Stimulated activated naive CD8-positive, alpha-beta T cell treated with anti-CD3 and anti-CD28 coated beads, Interleukin-15, Interleukin-2, amounts not matched to agents 100 U/mL and 50 U/mL, for 24 hours (primary cell): ENCODE data around the gene FRMD6.
A peak's percentile ranks its signal among the peaks of the same experiment; 100 is the strongest.
"Not testable (repeated sequence)": the region's sequence is repeated elsewhere in the genome, so short reads cannot be mapped to it uniquely, and the experiment has no call there.

Experiments
- ATAC-seq: fragments of 150-1000 bp; cut with Tn5 transposase; one replicate; pipeline ENCODE4 v1.10.0; 2021
- DNase-seq: peaks from one replicate; pipeline ENCODE4 v3.0.0; 2021

FRMD6 gene

GRCh38 chr14:51630987-51631386 lies 20.7 kb upstream of the FRMD6 start:
- DNase-seq (no peak), ATAC-seq (no peak)

GRCh38 chr14:51633298-51633697 lies 18.4 kb upstream of the FRMD6 start:
- not testable (repeated sequence) for DNase-seq, ATAC-seq

DNA sequence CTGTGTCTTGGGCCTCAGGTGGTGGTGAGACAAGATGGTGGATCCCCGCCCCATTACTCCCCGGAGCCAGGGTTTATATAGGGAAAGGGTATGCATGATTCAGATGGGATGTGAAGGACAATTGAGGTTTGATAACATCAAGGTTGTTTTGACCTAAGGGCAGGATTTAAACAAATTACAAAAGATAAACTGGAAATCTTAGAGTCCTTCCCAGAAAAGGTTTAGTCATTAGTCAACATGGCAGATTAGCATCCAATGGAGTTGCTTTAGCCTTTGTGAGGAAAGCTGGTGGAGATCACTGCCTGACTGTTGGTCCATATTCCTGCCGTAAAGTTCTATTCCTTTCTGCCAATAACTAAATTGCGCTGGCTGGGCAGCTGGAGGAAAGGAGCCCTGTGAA lies 15.6 kb upstream of the FRMD6 start:
- DNase-seq: no peak
- no peak for ATAC-seq

GRCh38 chr14:51638071-51638944 lies 13.4 kb upstream of the FRMD6 start:
- ATAC-seq (no peak), DNase-seq (no peak)

- DNase-seq (no peak), ATAC-seq (no peak)
Measured at GRCh38 chr14:51639668-51640316, 11.9 kb upstream of the FRMD6 start.

DNA sequence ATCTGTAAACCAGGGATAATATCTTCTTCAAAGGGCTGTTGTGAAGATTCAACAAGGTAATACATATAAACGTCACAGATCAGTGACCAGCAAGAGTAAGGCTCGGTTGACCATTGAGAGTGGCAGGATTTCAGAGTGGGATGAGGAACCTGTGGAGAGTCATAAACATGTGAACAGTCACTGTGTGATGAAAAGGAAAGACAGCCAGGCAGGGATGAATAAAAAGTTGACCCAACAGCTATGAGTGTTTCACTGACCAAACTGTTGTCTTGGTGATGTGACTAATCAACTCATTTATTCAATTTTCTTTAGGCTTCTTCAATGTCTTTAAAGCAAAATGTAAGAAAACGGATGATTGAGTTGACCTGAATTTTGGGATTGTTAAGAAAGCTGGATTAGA lies 8.6 kb upstream of the FRMD6 start:
- DNase-seq (no peak), ATAC-seq (no peak)

DNA sequence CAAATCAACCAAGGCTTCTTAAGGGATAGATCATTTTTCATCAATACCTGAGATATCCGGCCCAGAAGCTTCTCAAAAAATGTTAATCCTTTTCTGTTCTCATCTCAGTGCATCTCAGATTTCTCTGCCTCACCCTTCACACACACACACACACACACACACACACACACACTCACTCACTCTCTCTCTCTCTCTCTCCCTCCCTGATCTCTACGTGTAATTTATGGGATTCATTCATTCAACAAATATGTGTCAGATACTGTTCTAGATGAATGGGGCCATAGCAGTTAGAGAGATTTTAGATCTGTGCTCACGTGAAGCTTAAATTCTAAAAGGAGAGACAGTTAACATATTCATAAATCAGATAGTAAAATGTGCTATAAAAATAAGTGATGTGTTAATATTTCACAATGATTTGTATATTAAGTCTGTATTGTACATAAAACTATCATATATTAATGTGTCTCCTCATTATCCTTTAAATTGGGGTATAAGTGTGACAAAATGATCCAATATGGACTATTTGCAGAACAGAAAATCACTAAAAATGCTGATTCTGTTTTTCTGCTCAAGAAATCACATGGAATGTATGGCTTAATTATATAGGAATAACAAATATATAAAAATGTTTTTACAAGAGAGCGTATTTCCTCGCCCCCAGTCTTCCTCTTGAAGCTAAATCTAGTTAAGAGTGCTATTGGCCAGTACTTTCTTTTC lies 7.3 kb upstream of the FRMD6 start:
- DNase-seq: no peak
- no peak for ATAC-seq

DNA sequence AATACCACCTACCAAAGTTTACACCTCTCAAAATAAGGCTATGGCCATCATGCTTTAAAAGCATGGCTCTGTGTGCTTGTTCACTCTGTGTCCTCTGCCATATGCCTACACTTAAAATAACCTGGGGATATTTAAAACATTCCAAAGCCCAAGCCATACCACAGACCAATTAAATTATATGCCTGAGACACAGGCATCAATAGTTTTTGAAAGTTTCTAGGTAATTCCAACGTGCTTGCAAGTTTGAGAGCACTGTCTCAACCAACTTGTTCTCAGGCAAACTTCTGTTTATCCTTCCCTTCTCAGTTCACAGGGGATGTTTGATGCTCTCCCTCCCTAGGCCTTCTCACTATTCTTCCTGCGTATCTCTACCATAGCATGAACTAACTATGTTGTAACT lies 3.4 kb upstream of the FRMD6 start:
- DNase-seq: no peak
- ATAC-seq: no peak

GRCh38 chr14:51650716-51651387 lies 858 bp upstream of the FRMD6 start:
- ATAC-seq: no peak
- no peak for DNase-seq

- DNase-seq (no peak), ATAC-seq (peak; percentile 55)
Measured at GRCh38 chr14:51652168-51653078, 713 bp downstream of the FRMD6 start.

DNA sequence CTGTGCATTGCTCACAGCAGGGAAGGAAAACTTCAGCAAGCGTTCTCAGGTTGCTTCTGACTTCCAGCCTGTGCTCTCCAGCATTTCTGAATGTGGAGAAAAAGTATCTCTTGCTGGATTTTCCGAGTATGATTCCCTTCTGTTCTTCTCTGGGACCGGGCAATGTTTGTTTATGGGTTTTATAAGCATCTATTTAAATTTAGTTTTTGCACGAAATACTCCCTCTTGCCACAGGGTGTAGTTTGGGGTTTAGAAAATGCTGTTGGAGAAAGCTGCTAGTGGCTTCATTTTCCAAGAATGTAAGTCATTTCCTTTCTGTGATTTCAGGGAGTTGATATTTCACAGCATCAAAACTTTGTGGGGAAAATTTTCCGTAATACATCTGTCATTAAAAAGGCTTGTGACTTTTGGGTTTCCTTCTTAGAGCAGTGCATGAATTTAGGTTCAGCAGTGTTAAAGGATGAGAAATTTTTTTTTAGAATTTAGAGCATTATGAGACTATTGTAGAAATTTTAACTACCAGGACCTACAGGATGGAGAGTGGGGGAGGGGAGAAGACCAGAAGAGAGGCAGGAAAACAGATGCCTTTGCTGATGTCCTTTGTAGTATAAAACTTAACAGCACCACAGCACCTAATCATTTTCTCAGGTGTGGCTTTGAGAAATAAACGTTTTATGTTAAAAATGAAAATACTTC lies 1.5 kb downstream of the FRMD6 start:
- no peak for ATAC-seq
- no peak for DNase-seq

DNA sequence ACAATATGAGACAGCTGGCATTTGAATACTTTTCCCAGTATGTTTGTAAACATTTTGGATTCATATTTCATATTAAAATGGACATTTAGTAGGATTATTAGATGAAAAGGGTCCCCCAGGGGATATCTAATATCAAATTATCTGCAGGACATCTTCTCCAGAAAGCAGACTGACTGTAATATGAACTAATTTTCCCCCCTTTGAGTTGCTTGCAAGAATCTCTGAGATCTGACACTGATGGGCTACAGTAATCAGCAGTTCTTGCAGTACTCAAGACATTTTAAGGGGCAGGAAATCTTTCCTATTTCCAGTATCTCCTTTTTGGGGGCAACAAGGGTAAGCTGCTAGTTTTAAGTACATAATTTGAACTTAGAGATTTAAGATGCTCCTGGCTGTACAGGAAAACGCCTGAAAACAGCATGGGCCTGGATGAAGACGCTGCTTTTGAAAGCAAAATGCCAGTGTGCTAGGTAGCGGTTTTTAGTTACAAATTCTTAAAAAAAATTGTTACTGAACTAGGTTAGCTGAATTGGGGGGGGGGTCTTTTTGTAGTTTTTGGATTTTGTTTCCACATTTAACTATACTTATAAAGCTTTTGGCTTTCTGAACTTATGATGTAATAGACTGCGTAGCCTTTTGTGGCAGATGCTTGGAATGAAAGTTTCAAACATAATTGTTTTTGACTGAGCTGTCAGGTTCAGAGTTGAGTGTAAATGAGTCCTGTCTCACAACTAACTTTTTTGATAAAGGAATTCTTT lies 2.2 kb downstream of the FRMD6 start:
- DNase-seq (no peak), ATAC-seq (no peak)

DNA sequence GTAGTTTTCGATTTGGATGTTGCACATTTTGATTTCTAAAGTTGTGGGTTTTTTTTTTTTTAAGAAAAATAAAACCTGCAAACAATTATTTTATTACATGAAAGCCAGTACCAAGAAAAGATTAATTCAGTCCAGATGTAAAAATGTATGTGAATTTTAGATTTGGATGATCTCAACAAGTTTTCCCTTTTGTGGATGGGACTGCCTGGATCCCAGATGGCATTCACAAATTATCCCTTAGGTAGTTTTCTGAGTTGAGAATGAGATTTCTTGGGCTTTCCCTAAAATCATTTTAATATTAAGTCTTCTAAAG lies 2.8 kb downstream of the FRMD6 start:
- no peak for DNase-seq
- no peak for ATAC-seq

- ATAC-seq (peak; percentile 65), DNase-seq (no peak)
Measured at GRCh38 chr14:51657762-51658161, 6.1 kb downstream of the FRMD6 start.

DNA sequence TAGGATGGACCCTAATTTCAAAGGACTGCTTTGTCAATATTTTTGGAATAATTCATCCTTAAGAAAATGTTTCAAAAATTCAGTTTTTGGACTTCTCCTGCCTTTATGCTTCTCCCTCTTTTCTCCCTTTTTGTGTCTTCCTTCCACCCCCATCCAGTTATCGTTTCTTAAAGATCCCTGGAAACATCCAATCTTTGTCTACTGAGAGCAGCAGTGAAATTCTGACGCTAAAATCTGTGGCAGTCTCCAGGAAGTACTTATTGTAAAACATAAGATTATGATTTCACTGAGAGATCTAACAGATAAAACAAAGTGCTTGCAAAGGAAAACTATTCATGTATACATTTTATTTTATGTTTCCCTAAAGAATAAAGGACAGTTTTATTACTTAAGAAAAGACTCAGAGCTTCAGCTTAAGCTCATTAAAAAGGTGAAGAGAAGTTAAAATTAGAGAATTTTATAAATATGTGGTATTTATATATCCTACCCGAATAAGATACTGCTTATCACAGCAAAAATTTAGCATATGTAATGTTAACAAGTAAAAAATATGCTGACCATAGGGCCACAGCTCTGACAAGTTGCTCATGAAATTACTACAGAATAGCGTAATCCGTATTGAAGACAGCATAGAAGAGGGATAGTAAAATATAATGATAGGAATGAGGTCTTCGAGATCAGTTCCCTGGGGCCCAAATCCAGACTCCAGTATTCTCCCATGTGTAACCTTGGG lies 6.9 kb downstream of the FRMD6 start:
- DNase-seq (no peak), ATAC-seq (no peak)

- no peak for DNase-seq
- ATAC-seq: no peak
Measured at GRCh38 chr14:51660741-51661140, 9.0 kb downstream of the FRMD6 start.

- ATAC-seq: no peak
- DNase-seq: no peak
Measured at GRCh38 chr14:51661504-51661903, 9.8 kb downstream of the FRMD6 start.

DNA sequence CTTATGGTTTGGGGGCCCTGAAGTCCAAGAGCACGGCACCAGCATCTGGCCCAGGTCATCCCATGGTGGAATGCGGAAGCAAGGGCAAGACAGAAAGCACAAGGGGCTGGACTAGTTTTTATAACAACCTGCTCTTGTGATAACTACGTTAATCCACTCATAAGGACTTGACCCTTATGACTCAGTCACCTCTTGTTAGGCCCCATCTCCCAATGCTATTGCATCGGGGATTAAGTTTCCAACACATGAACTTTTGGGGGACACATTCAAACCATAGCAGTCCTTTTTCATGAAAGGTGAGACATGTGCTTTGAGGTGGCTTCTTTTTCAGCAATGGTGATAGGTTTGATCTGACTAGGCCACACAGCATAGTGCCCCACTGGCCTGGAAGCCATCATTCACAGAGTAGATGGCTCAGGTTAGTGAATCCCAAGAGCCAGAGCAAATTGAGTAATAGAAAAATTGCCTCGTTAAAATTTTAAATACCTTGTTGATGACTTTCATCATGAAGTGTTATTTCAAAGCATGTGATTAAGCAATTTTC lies 12.1 kb downstream of the FRMD6 start:
- peak; percentile 75 for ATAC-seq

GRCh38 chr14:51666070-51666469 lies 14.4 kb downstream of the FRMD6 start:
- DNase-seq (no peak), ATAC-seq (no peak)

More for the DNA sequence above, 12.1 kb downstream of the FRMD6 start:
- no peak for DNase-seq
